HG03520 (cell line): ENCODE measurements around the gene UST.
"Not testable (repeated sequence)": the region's sequence is repeated elsewhere in the genome, so short reads cannot be mapped to it uniquely, and the experiment has no call there.

Experiments
- ATAC-seq: cut with Tn5 transposase; IDR thresholded peaks from one replicate; pipeline ENCODE4 v1.9.1; 2021; ENCODE audit warnings: mild to moderate bottlenecking, moderate library complexity; ENCODE audit not compliant: unreplicated experiment

UST gene

DNA sequence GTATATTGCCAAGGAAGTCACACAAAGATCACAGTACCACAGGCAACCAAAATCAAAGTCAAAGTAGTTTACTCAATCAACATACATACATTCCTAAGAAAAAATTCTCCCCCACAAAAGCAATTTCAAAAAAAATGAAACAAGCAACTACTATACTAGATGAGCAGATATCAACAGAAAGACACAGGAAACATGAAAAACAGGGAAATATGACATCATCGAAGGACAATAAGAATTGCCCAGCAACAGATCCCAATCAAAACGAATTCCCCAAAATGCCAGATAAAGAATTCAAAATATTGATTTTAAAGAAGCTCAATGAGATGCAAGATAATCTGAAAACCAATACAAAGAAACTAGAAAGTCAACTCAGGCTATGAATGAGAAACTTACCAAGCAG lies 351.0 kb downstream of the UST start:
- ATAC-seq, result no peak

DNA sequence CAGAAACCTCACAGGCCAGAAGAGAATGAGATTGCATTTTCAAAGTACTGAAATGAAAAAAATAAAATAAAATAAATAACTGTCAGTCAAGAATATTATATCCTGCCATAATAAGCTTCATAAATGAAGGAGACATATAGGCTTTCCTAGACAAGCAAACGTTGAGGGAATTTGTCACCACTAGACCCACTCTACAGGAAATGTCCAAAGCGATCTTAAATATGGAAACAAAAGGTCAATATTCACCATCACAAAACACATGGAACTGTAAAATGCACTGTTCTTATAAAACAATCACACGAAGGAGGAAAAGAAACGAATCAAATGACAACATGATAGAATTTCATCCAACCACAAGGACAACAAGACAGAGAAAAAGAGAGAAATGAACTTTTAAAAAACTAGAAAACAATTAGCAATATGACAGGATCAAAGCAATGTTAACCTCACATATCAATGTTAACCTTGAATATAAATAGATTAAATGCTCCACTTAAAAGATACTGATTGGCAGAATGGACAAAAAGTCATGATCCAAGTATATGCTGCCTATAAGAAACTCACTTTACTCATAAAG lies 352.0 kb downstream of the UST start:
- no peak for ATAC-seq

DNA sequence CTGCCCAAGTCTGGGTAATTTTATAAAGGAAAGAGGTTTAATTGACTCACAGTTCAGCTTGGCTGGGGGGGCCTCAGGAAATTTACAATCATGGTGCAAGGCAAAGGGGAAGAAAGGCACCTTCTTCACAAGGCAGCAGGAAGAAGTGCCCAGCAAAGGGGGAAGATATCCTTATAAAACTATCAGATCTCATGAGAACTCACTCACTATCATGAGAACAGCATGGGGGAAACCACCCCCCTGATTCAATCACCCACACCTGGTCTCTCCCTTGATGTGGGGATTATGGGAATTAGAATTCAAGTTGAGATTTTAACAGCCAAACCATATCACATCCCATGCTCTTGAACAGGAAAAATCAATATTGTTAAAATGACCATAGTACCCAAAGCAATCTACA lies 355.5 kb downstream of the UST start:
- ATAC-seq, result no peak

DNA sequence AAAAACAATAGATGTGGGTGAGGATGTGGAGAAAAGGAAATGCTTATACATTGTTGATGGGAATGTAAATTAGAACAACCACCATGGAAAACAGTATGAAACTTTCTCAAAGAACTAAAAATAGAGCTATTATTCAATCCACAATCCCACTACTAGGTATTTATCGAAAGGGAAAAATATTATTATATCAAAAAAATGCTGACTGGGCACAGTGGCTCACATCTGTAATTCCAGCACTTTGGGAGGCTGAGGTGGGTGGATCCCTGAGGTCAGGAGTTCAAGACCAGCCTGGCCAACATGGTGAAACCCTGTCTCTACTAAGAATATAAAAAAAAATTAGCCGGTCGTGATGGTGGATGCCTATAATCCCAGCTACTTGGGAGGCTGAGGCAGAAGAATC lies 357.1 kb downstream of the UST start:
- not testable (repeated sequence) for ATAC-seq

DNA sequence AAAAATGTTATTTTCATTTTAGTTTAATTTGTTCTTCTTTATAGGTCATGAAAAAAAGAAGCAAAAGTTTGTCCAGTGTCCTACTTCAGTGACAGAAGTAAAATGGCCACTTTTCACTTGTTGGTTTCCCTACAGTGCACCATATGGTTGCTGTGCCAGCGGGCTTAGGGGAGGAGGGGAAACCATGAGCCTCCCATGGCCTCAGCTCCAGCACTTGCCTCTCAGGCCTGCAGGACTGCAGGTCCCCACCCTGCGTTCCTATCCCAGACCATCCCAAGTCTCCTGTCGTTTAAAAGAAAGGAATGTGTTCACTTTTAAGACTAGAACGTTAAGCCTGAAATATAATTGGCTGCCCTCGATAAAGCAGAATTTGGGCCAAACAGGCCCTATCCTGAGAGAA lies 360.7 kb downstream of the UST start:
- ATAC-seq, result no peak

DNA sequence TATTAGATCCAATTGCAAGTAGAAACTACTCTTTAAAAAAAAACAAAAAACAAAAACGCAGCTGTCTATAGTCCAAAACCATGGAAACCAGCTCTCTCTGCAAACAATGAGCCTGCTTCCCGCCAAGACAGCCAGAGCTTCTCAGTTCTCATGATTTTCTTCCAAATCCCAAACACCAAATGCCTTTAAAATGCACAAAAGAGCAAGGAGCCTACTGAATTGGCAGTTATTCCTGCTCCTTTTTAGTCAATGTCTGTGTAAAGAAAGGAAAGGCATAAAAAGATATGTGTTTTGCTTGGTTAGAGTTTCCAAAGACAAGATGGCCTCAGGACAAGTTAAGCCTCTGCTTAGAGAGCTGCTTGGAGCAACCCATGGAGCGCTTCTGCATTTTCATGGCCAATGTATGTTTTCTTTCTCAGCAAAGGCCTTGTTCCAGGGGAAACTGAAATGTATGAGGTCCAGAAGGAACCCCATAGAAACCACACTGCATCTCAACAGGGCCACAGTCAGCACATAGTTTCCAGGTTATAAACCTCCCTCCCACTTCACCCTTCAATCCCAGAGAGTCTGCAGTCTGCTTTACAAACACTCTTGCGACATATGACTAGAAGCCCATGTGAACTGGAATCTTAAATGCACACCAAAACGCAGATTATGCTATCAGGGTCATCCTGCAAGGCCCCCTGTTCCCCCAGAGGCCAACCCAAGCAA lies 361.4 kb downstream of the UST start:
- no peak for ATAC-seq

DNA sequence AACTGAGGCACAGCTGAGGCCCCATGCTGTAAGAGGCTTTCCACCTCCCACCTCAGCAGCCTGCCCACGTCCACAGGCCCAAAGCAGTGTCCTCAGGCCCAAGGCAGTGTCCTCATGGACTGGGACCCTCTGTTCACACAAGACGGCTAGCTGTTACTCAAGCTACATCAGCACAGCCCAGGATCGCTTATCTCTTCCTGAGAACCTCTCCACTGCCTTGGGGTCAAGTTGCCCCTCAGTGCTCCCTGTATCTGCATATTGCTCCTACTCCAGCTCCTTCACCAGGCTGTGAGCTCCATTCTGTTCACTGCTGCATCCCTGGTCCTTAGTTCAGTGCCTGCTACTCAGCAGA lies 361.9 kb downstream of the UST start:
- ATAC-seq, result no peak

DNA sequence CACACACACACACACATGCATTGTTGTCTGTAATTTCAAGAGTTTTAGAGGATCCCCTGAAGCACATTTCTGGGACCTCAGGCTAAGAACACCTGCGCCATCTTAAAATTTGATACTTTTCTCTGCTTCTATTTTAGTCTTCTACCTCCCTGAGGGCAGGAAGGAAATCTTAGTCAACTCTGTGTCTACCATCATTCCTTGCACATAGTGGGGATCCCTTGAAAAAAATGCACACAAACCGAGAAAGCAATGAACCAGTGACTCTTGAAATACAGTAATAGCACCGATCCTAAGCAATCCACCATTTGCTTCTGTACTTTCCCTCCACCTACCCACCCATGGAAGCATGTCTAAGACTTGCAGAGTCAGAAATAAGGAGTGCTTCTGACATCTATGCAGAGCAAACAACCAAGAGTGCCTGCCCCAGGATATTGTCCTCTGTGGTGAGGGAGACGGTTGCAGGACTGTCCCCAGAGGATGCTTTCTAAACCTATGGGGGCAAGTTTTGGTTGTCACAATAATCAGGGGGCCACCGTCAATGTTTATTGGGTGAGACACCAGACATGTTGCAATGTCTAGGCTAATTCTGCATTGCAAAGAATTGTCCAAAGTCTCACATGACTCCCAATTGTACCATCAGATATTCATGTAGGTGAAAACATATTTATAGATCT lies 362.7 kb downstream of the UST start:
- ATAC-seq, result no peak

DNA sequence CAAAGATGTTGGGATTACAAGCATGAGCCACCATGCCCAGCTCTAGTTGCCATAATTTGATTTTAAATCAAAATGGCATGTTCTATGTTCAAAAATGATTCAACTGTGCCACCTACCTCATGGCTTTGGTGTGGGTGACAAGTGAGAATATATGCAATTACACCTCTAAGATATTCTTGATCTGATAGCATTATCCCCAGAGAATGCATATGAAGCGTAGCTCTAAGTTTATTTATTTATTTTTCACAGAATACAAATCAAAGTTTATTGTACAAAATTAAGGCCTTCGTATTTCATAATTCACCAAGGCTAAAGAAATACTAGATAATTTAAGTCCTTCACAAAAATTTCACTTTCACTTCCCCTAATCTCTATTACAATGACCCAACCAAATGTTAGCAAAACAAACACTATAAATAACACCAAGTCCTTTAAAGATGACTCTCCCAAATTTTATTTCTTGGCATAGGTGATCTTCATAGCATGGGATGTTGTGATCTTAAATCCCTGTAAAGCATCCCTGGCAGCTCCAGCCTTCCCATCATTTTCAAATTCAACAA lies 364.8 kb downstream of the UST start:
- ATAC-seq, result no peak

DNA sequence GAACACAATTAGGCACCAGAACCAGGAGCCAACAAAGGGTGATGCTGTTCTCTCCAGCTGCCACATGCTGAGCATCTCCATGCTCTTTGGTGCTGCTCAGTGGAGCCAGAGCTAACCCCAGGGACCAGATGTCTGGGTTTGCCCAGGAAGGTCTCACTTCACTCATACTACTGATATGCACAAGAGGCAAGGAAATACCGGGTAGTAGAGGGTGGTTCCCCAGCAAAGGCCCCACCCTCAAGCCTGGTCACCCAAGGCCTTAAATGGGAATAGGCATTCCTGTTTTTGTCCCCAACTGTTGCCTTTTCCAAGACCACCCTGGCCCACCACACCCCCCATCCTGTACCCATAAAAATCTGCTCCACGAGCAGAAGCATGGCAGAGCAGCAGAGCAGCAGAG lies 366.1 kb downstream of the UST start:
- ATAC-seq, result no peak

DNA sequence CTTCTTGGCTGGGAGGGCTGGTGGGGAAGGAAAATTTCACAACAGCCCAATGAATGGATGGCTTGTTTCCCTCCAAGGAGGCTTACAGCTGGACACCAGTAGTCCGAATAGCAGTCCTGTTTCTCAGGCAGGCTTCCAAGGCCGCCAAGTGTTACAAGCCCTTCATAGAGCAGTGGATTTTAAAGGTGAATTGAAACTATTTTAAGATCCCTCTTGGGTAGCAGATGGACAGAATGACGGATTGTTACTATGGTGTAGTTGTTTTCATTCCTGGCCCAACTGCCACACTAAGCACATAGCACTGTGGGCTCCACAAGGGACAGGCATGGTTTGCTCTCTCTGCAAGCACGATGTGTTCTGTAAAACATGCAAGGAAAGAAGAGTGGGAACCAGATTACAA lies 367.3 kb downstream of the UST start:
- no peak for ATAC-seq

DNA sequence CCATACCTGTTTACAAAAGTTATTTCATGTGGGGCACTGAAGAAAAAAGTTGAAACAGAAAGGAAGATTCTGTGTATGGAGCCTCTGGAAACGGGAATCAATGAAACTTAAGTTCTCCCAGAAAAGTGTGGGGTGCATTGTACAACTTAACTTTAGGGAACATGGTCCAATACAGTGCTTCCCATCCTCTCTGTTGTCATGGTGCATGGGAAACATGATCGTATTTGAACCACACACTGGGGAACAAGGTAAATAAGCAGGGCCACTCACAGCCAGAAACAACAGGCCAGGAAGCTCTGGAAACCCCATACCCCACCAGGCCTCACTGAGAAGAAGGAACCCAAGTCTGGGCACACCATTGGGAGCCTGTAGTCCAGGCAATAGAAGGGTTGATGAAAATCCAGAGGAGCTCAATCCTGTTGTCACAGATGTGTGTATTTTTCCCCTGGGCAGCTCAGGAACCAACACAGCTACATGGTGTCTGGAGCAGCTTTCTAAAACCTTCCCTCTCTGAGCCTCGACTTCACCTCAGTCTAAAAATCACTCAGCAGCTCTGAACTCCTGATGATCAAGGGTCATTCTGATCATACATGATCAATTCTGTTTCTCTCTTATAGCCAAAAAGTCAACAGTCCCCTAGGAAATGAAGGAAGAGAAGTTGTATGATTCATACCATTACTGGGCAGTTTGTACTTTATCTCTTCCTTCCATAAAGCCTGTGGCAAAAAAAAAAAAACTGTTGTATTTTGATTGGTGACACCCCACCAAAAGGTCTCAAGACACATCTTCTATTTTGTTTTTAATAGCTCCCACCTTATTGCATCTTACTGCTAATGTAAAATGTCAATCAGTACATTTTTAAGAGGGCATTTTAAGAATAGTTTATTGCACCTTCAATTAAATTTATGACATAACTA lies 372.2 kb downstream of the UST start:
- ATAC-seq, result no peak

DNA sequence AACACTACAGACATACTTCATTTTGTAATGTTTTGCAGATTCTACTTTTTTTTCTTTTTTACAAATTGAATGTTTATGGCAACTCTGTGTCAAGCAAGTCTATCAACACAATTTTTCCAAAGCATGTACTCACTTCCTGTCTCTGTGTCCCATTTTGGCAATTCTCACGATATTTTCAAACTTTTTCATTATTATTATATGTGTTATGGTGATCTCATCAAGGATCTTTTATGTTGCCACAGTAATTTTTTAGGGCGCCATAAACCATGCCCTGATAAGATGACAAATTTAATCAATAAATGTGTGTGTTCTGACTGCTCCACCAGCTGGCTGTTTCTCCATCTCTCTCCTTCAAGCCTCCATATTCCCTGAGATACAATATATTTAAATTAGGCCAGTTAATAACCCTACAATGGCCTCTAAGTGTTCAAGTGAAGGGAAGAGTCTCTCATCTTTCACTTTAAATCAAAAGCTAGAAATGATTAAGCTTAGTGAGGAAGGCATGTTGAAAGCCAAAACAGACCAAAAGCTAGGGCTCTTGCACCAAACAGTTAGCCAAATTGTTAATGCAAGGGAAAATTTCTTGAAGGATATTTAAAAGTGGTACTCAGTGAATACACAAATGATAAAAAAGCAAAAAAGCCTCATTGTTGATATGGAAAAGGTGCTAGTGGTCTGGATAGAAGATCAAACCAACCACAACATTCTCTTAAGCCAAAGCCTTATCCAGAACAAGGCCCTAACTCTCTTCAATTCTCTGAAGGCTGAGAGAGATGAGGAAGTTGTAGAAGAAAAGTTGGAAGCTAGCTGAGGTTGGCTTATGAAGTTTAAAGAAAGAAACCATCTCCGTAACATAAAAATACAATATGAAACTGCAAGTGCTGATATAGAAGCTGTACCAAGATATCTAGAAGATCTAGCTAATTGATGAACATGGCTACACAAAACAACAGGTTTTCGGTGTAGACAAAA lies 376.3 kb downstream of the UST start:
- no peak for ATAC-seq

DNA sequence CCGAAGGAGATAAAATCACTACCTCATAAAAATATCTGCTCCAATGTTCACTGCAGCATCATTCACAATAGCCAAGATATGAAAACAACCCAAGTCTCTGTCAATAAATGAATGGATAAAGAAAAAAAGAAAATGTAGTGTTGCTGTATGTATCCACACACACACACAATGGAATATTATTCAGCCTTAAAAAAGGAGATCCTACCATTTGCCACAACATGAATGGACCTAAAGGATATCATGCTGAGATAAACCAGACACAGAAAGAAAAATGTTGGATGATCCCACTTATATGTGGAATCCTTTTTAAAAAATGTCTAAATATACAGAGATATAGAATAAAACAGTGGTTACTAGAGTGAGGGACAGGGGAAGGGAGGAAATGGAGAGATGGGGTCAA lies 378.5 kb downstream of the UST start:
- ATAC-seq, result no peak
